NCI-H2107 treated with DMSO at 0.1 percent for 48 hours (cell line): ENCODE data around the gene EPC1.

Experiments used
- DNase-seq: peaks from one replicate; lab custom pipeline; 2025; ENCODE audit not compliant: unreplicated experiment; lab: John Stamatoyannopoulos, UW

The EPC1 gene

GRCh38 chr10:32340596-32341180, 6.3 kb downstream of the EPC1 start:
- no peak for DNase-seq

- no peak for DNase-seq
These were observed 8.7 kb downstream of the EPC1 start for GRCh38 chr10:32338262-32338661.

- DNase-seq = no peak
These were observed 9.6 kb downstream of the EPC1 start for GRCh38 chr10:32337350-32337749.

- DNase-seq = no peak
These were observed 13.1 kb downstream of the EPC1 start for GRCh38 chr10:32333849-32334248.

GRCh38 chr10:32332299-32332750, 14.6 kb downstream of the EPC1 start:
- DNase-seq = no peak

- no peak for DNase-seq
These were observed 15.4 kb downstream of the EPC1 start for GRCh38 chr10:32331606-32332005.

- no peak for DNase-seq
These were observed 16.7 kb downstream of the EPC1 start for GRCh38 chr10:32330214-32330613.

GRCh38 chr10:32329061-32329460, 17.9 kb downstream of the EPC1 start:
- DNase-seq = no peak

GRCh38 chr10:32328499-32328898, 18.5 kb downstream of the EPC1 start:
- DNase-seq = no peak

GRCh38 chr10:32327364-32327691, 19.6 kb downstream of the EPC1 start:
- no peak for DNase-seq

GRCh38 chr10:32326680-32327363, 20.1 kb downstream of the EPC1 start:
- DNase-seq = no peak

- DNase-seq = no peak
These were observed 20.8 kb downstream of the EPC1 start for GRCh38 chr10:32326119-32326518.

- DNase-seq = no peak
These were observed 23.9 kb downstream of the EPC1 start for GRCh38 chr10:32323051-32323450.

- no peak for DNase-seq
These were observed 25.8 kb downstream of the EPC1 start for GRCh38 chr10:32321016-32321631.

- DNase-seq = no peak
These were observed 28.5 kb downstream of the EPC1 start for GRCh38 chr10:32318476-32318896.

GRCh38 chr10:32317795-32318357, 29.1 kb downstream of the EPC1 start:
- no peak for DNase-seq

- DNase-seq = no peak
These were observed 31.5 kb downstream of the EPC1 start for GRCh38 chr10:32315424-32315823.

GRCh38 chr10:32314588-32314987, 32.4 kb downstream of the EPC1 start:
- no peak for DNase-seq

- DNase-seq = no peak
These were observed 38.8 kb downstream of the EPC1 start for GRCh38 chr10:32308027-32308603.

GRCh38 chr10:32307609-32308008, 39.3 kb downstream of the EPC1 start:
- DNase-seq = no peak

- DNase-seq = no peak
These were observed 47.5 kb downstream of the EPC1 start for GRCh38 chr10:32299354-32299980.
